Epithelial cell of proximal tubule (primary cell): ENCODE data around the gene ZFYVE28. TPM values are rescaled to one million over a fixed set of nuclear protein-coding genes. Genes with fewer than 3 reads are reported as not detected.

Experiments used
- DNase-seq: peaks from one replicate; pipeline ENCODE4 v3.0.0-alpha.2; 2011; ENCODE audit warnings: low read depth
- H3K4me3 ChIP-seq: 2 replicates; pipeline ENCODE4 v1.5.1; 2011; ENCODE audit warnings: low read depth, mild to moderate bottlenecking, low read length
- total RNA-seq: library from RNA; depleted of rRNA; stranded (reverse); fragments of >200 nt; gene quantifications from 2 replicates; pipeline ENCODE4 v1.2.3, GENCODE V29; 2015
- TF ChIP-seq, protein P1 (sequence below): conservative IDR thresholded peaks from 2 replicates; pipeline ENCODE4 v1.5.1; 2012; ENCODE audit warnings: low read depth, mild to moderate bottlenecking, low read length

Gene ZFYVE28
- total RNA-seq, 1 donor from 2014 or later = 0.58 TPM

DNA sequence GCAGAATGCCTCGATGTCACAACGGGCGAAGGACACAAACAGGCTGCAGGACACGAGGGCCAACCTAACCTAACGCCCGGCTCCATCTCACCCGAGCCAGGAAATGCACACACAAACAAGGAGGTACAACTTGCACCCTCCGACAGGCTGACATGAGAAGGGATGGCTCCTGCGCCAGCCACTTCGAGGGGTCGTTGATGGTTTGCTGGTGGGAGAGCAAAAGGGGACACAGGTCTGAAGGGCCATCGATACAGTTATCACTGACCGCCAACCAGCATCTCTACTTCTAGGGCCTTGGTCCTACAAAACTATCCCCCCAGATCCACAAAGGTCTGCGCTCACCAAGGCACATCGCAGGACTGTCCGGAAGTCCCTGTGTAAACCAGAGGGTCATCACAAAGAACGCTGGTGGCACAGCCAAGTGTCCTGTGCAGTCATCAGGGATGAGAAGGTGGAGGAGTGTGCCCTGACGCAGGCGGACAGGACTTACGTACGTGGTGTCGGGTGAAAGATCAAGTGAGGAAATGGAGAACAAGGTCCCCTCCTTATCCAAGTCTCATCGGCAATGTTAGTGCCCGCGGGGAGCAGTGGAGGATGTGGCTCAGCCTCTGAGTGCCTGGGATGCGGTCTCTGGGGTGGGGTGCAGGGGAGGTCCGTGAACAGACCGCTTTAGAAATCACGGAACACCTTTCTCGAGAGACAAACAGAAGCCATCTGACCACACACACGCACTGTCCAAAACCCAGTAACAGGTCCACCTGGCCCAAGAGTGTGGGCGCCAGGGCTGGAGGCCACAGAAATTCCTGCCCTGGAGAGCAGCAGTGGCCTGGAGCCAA lies 163.6 kb downstream of the ZFYVE28 start:
- no peak overlapping the region for H3K4me3 ChIP-seq
- no peak for DNase-seq
- TF ChIP-seq, protein P1, sequence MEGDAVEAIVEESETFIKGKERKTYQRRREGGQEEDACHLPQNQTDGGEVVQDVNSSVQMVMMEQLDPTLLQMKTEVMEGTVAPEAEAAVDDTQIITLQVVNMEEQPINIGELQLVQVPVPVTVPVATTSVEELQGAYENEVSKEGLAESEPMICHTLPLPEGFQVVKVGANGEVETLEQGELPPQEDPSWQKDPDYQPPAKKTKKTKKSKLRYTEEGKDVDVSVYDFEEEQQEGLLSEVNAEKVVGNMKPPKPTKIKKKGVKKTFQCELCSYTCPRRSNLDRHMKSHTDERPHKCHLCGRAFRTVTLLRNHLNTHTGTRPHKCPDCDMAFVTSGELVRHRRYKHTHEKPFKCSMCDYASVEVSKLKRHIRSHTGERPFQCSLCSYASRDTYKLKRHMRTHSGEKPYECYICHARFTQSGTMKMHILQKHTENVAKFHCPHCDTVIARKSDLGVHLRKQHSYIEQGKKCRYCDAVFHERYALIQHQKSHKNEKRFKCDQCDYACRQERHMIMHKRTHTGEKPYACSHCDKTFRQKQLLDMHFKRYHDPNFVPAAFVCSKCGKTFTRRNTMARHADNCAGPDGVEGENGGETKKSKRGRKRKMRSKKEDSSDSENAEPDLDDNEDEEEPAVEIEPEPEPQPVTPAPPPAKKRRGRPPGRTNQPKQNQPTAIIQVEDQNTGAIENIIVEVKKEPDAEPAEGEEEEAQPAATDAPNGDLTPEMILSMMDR = no peak

DNA sequence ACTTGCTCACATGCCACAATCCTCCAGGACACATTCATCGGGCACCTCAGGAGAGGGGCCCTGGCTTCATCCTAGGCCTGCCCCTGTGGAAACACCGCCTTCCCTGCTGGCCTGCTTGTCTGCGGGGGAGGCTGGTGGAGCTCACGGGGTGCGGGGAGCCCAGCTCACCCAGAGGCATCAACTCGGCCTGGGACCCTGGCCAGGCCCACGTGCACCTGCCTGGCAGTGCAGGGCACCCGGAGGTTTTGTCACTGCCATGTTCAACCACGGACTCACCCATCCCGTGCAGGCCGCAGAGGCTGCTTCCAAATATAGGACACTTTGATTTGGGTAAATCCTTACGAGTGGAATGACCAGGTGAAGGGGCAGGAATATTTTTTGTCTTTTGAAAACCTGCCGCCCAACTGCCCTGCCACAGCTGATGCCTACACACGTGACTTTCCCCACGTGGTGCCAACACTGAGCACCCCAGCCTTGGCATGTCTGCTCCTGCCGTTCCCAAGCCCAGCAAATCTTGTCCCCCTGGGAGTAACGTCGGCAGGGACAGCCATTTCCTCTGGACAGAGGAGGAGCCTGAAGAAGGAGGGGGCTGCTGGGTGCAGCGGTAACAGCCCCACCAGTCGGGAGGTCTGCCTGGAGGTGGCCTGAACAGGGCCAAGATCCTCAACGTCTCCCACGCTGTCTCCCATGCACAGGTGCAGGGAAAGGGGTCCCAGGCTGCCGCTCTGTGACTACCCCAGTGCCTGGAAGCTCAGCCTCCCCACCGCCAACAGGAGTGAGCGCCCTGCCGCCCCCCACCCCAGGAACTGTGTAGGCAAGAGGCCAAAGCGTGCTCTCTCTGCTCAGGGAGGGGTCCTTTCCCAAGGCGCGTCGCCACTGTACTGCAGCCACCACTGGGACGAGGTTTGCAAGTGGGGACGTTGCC lies 165.0 kb downstream of the ZFYVE28 start:
- H3K4me3 ChIP-seq = no peak overlapping the region
- TF ChIP-seq, protein P1 = no peak
- DNase-seq = no peak

DNA sequence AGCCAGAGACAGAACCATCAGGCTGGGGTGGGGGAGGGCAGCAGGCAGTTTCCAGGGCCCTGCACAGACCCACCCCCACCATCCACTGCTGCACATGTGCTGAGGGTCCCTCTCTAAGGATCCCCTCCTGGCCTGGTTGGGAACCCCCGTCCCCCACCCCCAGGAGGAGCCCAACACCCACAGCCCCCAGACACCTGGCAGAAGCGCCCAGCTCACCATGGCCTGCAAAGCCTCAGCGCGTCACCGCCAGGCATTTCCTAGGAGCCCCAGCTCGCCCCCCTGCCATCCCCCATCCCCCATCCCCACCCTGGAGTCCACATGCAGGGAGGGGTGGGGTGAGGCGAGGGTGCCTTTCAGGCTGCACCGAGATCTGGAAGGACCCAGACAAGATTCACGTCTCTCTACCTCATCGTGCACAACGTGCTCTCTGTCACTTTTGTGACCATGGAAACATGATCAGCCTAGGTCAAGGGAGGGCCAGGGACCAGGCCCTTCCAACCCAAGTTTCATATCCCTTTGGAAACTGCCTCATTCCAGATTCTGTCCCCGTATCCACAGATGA lies 165.8 kb downstream of the ZFYVE28 start:
- TF ChIP-seq, protein P1 = no peak

DNA sequence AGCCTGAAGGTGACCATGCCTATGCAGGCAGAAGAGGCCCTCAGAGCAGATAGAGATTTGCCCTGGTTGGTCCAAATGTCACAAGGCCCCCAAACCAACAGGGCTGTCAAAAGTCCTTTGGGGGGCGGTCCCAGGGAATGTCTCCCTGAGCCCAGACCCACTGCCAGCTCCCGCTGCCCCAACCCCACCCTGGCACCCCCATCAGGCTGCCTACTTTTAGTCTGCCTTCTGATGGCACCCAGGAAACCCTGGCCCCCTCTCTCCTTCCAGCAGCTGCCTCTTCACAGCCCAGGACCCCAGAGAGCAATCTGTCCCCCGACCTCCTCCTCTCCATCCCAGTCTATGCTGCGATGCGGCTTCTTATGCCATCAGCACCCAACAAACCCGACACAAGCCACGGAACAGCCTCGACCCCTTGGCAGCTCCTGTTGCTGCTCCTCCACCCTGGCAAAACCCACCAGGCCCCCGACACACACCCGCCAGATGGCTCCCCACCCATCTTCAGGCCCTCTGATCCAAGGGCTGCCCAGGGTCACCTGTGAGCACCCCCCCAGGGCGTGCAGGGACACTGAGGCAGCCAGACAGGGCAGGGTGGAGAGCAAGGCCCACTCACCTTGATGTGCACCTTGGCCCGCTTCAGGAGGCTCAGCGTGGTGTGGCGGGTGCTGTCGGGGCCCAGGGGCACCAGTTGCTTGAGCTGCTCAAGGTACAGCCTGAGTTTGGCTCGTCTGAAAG lies 166.5 kb downstream of the ZFYVE28 start:
- TF ChIP-seq, protein P1 = no peak
- no peak overlapping the region for H3K4me3 ChIP-seq
- DNase-seq = no peak

More for the DNA sequence above, 165.8 kb downstream of the ZFYVE28 start:
- DNase-seq = no peak
- H3K4me3 ChIP-seq = no peak overlapping the region

DNA sequence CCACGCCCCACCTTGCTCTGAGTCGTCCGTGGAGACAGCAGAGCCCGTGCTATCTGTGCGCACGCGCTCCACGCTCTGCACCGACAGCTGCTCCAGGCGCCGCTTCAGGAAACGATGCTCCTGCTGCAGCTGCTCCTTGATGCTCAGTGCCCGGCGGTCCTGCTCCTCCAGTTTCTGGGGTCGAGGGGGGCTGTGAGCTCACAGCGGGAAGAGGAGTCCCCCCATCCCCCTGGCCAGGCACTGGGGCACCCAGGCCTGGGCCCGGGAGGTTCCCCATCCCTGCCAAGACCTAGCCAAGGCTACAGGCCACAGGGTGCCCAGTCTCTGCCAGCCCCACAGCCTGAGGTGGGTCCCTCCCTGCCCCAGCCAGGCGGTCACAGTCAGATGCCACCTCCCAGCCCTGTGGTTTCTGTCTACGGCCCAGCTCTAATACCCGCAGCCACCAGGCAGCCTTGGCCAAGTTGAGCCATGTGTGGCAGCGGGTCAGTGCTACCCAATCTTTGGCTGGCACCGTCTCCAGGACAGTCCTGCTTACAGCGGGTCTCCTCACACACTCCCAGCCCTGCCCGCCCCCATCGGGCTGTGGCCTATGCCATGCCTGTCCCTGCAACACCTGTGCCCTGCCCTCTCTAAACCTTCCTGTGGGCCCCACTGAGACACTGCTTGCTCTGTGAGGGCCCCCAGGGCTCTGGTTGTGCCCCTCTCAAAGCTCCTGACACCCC lies 167.2 kb downstream of the ZFYVE28 start:
- DNase-seq = no peak
- TF ChIP-seq, protein P1 = no peak
- no peak overlapping the region for H3K4me3 ChIP-seq
